PFSK-1 (cell line): ENCODE measurements around the gene NES.

Source experiments
- FOXP2 ChIP-seq: optimal IDR thresholded peaks from 2 replicates; pipeline ENCODE3; 2011; ENCODE audit warnings: borderline replicate concordance, control low read depth, inconsistent platforms; ENCODE audit not compliant: insufficient read depth; ENCODE audit errors: extremely low read length, extremely low read depth
- POLR2AphosphoS5 ChIP-seq: IDR thresholded peaks from 2 replicates; pipeline ENCODE4 v1.6.1; 2012; ENCODE audit warnings: low read depth, mild to moderate bottlenecking, control low read depth, low read length, moderate library complexity
- REST ChIP-seq, 2 experiments: IDR thresholded peaks; 2 replicates each; pipeline versions ENCODE4 v1.6.1 to v1.8.0; 2011 to 2012; ENCODE audit warnings: low read depth in 2 of 2, low read length in 2 of 2, control low read depth in 1 of 2, inconsistent platforms in 1 of 2, mild to moderate bottlenecking in 1 of 2, moderate library complexity in 1 of 2; ENCODE audit not compliant: insufficient read depth in 1 of 2
- SIN3A ChIP-seq: IDR thresholded peaks from 2 replicates; pipeline ENCODE4 v1.6.1; 2012; ENCODE audit warnings: mild to moderate bottlenecking, low read length, moderate library complexity, borderline replicate concordance; ENCODE audit not compliant: insufficient read depth
- TAF1 ChIP-seq: IDR thresholded peaks from 2 replicates; pipeline ENCODE4 v1.6.1; 2012; ENCODE audit warnings: low read length, control low read depth, borderline replicate concordance; ENCODE audit not compliant: insufficient read depth

Gene NES

GRCh38 chr1:156721535-156721934 is 44.3 kb upstream of the NES start:
- TF ChIP-seq FOXP2 (no peak), TAF1 (no peak), REST (IDR thresholded peaks at IDR 0.05; ENCODE audit: insufficient read depth in 1 of 2, low read depth in 2 of 2, low read length in 2 of 2) (no peak), POLR2AphosphoS5 (no peak), SIN3A (no peak)

DNA sequence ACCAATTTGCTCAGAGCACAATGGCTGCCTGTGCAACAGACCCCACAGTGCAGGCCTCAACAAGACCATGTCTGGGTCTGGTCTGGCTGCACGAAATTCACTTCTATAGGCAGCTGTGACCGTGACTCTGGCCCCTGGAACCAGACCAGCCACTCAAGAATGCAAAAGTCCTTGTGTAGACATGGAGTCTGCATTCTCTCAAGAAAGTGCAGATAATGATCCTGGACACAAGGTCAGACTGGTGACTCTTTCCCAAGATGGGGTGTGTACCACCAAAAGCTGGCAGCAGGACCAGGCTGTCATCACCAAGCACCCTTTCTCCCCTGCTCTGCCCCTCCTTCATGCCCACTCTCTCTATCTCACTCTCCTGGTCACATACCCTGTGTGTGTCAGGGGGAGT is 43.9 kb upstream of the NES start:
- no peak for TF ChIP-seq POLR2AphosphoS5
- no peak for TF ChIP-seq SIN3A
- no peak for TF ChIP-seq FOXP2
- TF ChIP-seq REST (IDR thresholded peaks at IDR 0.05; ENCODE audit: insufficient read depth in 1 of 2, low read depth in 2 of 2, low read length in 2 of 2) = no peak
- TF ChIP-seq TAF1 = no peak

DNA sequence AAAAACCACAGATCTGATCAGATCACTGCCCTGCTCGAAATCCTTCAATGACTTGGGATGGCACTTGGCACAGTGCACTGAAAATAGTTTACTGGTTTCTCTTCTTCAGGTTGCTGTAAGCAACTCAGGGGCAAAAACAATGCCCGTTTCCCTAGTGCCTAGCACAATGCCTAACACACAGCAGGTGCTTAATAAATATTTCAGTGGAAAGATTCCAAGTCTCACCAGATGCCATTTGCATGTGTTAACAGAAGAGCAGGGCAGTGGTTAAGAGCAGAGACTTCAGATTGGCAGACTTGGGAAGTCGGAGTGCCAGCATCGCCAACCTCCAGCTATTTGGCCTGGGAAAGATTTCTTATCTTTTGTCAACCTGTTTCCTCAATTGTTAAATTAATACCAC is 40.1 kb upstream of the NES start:
- TF ChIP-seq POLR2AphosphoS5 (no peak), SIN3A (no peak), TAF1 (no peak), FOXP2 (no peak), REST (IDR thresholded peaks at IDR 0.05; ENCODE audit: insufficient read depth in 1 of 2, low read depth in 2 of 2, low read length in 2 of 2) (no peak)

- TF ChIP-seq FOXP2 (no peak), POLR2AphosphoS5 (no peak), TAF1 (no peak), REST (IDR thresholded peaks at IDR 0.05; ENCODE audit: insufficient read depth in 1 of 2, low read depth in 2 of 2, low read length in 2 of 2) (no peak), SIN3A (no peak)
Observed at GRCh38 chr1:156714830-156715229, 37.6 kb upstream of the NES start.

DNA sequence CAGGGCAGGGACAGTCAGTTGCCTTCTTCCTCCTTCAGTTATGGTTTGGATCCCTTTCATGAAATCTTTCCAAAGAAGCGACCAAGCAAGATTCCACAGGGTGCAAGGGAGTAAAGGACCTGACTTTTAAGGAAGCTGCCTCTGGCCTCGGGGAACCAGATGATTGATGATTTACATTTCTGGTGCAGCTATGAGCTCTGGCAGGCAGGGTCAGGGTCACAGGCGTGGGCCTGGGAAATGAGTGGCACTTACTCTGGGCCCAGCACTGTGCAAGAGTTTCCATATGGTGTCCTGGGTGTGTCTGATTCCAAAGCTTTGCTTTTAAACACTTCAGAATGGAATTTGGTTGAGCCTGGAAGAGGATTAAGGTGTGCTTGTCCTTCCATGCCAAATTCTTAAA is 35.4 kb upstream of the NES start:
- TF ChIP-seq FOXP2 = no peak
- TF ChIP-seq POLR2AphosphoS5 = no peak
- TF ChIP-seq TAF1 = no peak
- no peak for TF ChIP-seq SIN3A
- TF ChIP-seq REST (IDR thresholded peaks at IDR 0.05; ENCODE audit: insufficient read depth in 1 of 2, low read depth in 2 of 2, low read length in 2 of 2) = no peak
